Naive thymus-derived CD8-positive, alpha-beta T cell (primary cell): ENCODE results near the gene MAP3K19. TPM values are rescaled to one million over a fixed set of nuclear protein-coding genes. Genes with fewer than 3 reads are reported as not detected.
"Not testable (repeated sequence)": the region's sequence is repeated elsewhere in the genome, so short reads cannot be mapped to it uniquely, and the experiment has no call there.

Experiments used
- ATAC-seq, 2 donors: fragments of 150-1000 bp; cut with Tn5 transposase in 1 of 2; sonication (Bioruptor Pico), chemical (Tn5 transposase) in 1 of 2; 1 replicate in 1 of 2; 2 replicates in 1 of 2; pipeline ENCODE4 v1.10.0; 2021; ENCODE audit warnings: mild to moderate bottlenecking in 2 of 2, moderate library complexity in 2 of 2
- POLR2A ChIA-PET: fragments of 350-600 bp; sonication (Branson Sonifier 250); formaldehyde crosslinking; loops from one replicate; lab custom pipeline; 2021; ENCODE audit warnings: antibody characterized with exemption; lab: Charles Lee
- DNase-seq, 10 donors: peaks; one replicate each; pipeline versions ENCODE4 v3.0.0 to v3.0.0-alpha.2; 2020 to 2022
- H3K27ac Mint-ChIP-seq, 10 donors: one replicate each; pipeline ENCODE4 v1.8.0; 2020 to 2022; ENCODE audit warnings: mild to moderate bottlenecking in 10 of 10, mixed read lengths in 10 of 10, moderate library complexity in 4 of 10, inconsistent platforms in 1 of 10
- H3K27me3 Mint-ChIP-seq, 5 donors: one replicate each; pipeline ENCODE4 v1.8.0; 2021 to 2022; ENCODE audit warnings: mixed read lengths in 5 of 5
- H3K36me3 Mint-ChIP-seq, 3 donors: one replicate each; pipeline ENCODE4 v1.8.0; 2020 to 2022; ENCODE audit warnings: mixed read lengths in 3 of 3, mild to moderate bottlenecking in 2 of 3, inconsistent platforms in 1 of 3
- H3K4me1 Mint-ChIP-seq, 4 donors: one replicate each; pipeline ENCODE4 v1.8.0; 2021 to 2022; ENCODE audit warnings: mixed read lengths in 4 of 4
- H3K4me3 Mint-ChIP-seq, 10 donors: one replicate each; pipeline ENCODE4 v1.8.0; 2020 to 2022; ENCODE audit warnings: mild to moderate bottlenecking in 10 of 10, mixed read lengths in 10 of 10, moderate library complexity in 6 of 10, inconsistent platforms in 1 of 10
- H3K9me3 Mint-ChIP-seq, 9 donors: one replicate each; pipeline ENCODE4 v1.8.0; 2020 to 2022; ENCODE audit warnings: mixed read lengths in 9 of 9, mild to moderate bottlenecking in 3 of 9, inconsistent platforms in 1 of 9, moderate library complexity in 1 of 9
- polyA plus RNA-seq, 3 donors: library from polyadenylated mRNA; unstranded; fragments of 300-500 nt; fragmentation: Illumina TruSeq; gene quantifications; one replicate each; pipeline ENCODE4 v1.2.3, GENCODE V29; 2021
- total RNA-seq, 8 experiments: library from RNA in 2 of 8; stranded (reverse) in 2 of 8; gene quantifications; one replicate each; pipeline ENCODE4 v1.2.3 and lab custom pipeline; 2021 to 2026

Gene MAP3K19
- total RNA-seq (not detected), polyA plus RNA-seq (not detected), total RNA-seq (lab: John Stamatoyannopoulos, UW) (0 to 0.17 (median 0.04) reads per million in 6 experiments)

GRCh38 chr2:135047300-135047699 lies at the start of gene MAP3K19:
TSS of gene MAP3K19 (minus strand) at chr2:135047447. CDS start at chr2:135024647, 22,800 bp downstream.
- no peak within 1 kb of the TSS for H3K27ac Mint-ChIP-seq

GRCh38 chr2:135096665-135097446 lies 49.6 kb upstream of the MAP3K19 start:
- peak overlapping the region in 1 of 10 donors; percentile 33 for H3K27ac Mint-ChIP-seq
- no peaks in the 10 kb centered on the region for H3K27me3 Mint-ChIP-seq
- H3K4me3 Mint-ChIP-seq: no peak overlapping the region
- ATAC-seq: no peak
- H3K9me3 Mint-ChIP-seq: no peaks in the 10 kb centered on the region
- DNase-seq: no peak
- POLR2A ChIA-PET: no interaction called here
- peaks cover 7 to 17% (median 13%) of the 10 kb centered on the region in 4 donors for H3K4me1 Mint-ChIP-seq
- H3K36me3 Mint-ChIP-seq: peaks cover 15 to 75% (median 38%) of the 10 kb centered on the region in 3 donors

More at GRCh38 chr2:135047300-135047699, at the start of gene MAP3K19:
- Mint-ChIP-seq H3K36me3 (no peaks in the 10 kb centered on the region), H3K9me3 (no peaks in the 10 kb centered on the region), H3K4me3 (no peak within 1 kb of the TSS), H3K27me3 (peaks cover 0 to 1% (median 0%) of the 10 kb centered on the region in 5 donors), H3K4me1 (peaks cover 4 to 7% (median 5%) of the 10 kb centered on the region in 4 donors)
- POLR2A ChIA-PET: interaction anchor here (1.3 kb wide), 1 partner anchor 9 kb away, joined by 3 read pairs; no protein-coding TSS in a partner anchor
- DNase-seq (no peak), ATAC-seq (no peak)

- peaks cover 15 to 77% (median 36%) of the 10 kb centered on the region in 3 donors for H3K36me3 Mint-ChIP-seq
- no peaks in the 10 kb centered on the region for H3K9me3 Mint-ChIP-seq
- H3K4me3 Mint-ChIP-seq: no peak overlapping the region
- POLR2A ChIA-PET: no interaction called here
- H3K27ac Mint-ChIP-seq: no peak overlapping the region
- DNase-seq (no peak), ATAC-seq (no peak)
- H3K4me1 Mint-ChIP-seq: peaks cover 7 to 19% (median 13%) of the 10 kb centered on the region in 4 donors
- H3K27me3 Mint-ChIP-seq: no peaks in the 10 kb centered on the region
These were observed 48.3 kb upstream of the MAP3K19 start for GRCh38 chr2:135095591-135095990.

- H3K27ac Mint-ChIP-seq: peak overlapping the region in 1 of 10 donors; percentile 10
- H3K36me3 Mint-ChIP-seq: peaks cover 16 to 76% (median 41%) of the 10 kb centered on the region in 3 donors
- POLR2A ChIA-PET: no interaction called here
- H3K4me3 Mint-ChIP-seq: no peak overlapping the region
- H3K9me3 Mint-ChIP-seq: peaks cover 0 to 2% (median 0%) of the 10 kb centered on the region in 9 donors
- H3K4me1 Mint-ChIP-seq: peaks cover 3 to 17% (median 10%) of the 10 kb centered on the region in 4 donors
- H3K27me3 Mint-ChIP-seq: no peaks in the 10 kb centered on the region
- DNase-seq (no peak), ATAC-seq (no peak)
These were observed 47.3 kb upstream of the MAP3K19 start for GRCh38 chr2:135094508-135094907.

GRCh38 chr2:135093670-135094330 lies 46.6 kb upstream of the MAP3K19 start:
- DNase-seq: no peak
- H3K4me1 Mint-ChIP-seq: peaks cover 1 to 11% (median 6%) of the 10 kb centered on the region in 4 donors
- POLR2A ChIA-PET: no interaction called here
- H3K4me3 Mint-ChIP-seq: no peak overlapping the region
- H3K27ac Mint-ChIP-seq: peak overlapping the region in 2 of 10 donors; percentile 2 to 48
- no peaks in the 10 kb centered on the region for H3K27me3 Mint-ChIP-seq
- ATAC-seq: no peak
- H3K36me3 Mint-ChIP-seq: peaks cover 23 to 76% (median 48%) of the 10 kb centered on the region in 3 donors
- H3K9me3 Mint-ChIP-seq: peaks cover 0 to 5% (median 3%) of the 10 kb centered on the region in 9 donors

GRCh38 chr2:135093193-135093592 lies 45.9 kb upstream of the MAP3K19 start:
- DNase-seq: no peak
- peak overlapping the region in 3 of 10 donors; percentile 2 to 23 (median 19) for H3K27ac Mint-ChIP-seq
- POLR2A ChIA-PET: no interaction called here
- peaks cover 23 to 77% (median 51%) of the 10 kb centered on the region in 3 donors for H3K36me3 Mint-ChIP-seq
- no peak for ATAC-seq
- peaks cover 0 to 12% (median 6%) of the 10 kb centered on the region in 4 donors for H3K4me1 Mint-ChIP-seq
- H3K4me3 Mint-ChIP-seq: no peak overlapping the region
- peaks cover 0 to 5% (median 4%) of the 10 kb centered on the region in 9 donors for H3K9me3 Mint-ChIP-seq
- no peaks in the 10 kb centered on the region for H3K27me3 Mint-ChIP-seq

GRCh38 chr2:135091681-135092080 lies 44.4 kb upstream of the MAP3K19 start:
- Mint-ChIP-seq H3K27ac (peak overlapping the region in 4 of 10 donors; percentile 4 to 66 (median 34)), H3K4me1 (peaks cover 2 to 11% (median 6%) of the 10 kb centered on the region in 4 donors), H3K4me3 (no peak overlapping the region), H3K9me3 (peaks cover 0 to 5% (median 4%) of the 10 kb centered on the region in 9 donors), H3K27me3 (no peaks in the 10 kb centered on the region), H3K36me3 (peaks cover 28 to 70% (median 55%) of the 10 kb centered on the region in 3 donors)
- POLR2A ChIA-PET: no interaction called here
- DNase-seq (no peak), ATAC-seq (no peak)

- Mint-ChIP-seq H3K36me3 (peaks cover 22 to 57% (median 48%) of the 10 kb centered on the region in 3 donors), H3K4me1 (peaks cover 14 to 23% (median 20%) of the 10 kb centered on the region in 4 donors)
- ATAC-seq, H3K4me3 Mint-ChIP-seq, H3K27ac Mint-ChIP-seq, H3K27me3 Mint-ChIP-seq, POLR2A ChIA-PET, DNase-seq, H3K9me3 Mint-ChIP-seq: not testable (repeated sequence)
These were observed 42.4 kb upstream of the MAP3K19 start for GRCh38 chr2:135089597-135089996.

GRCh38 chr2:135086222-135086621 lies 39.0 kb upstream of the MAP3K19 start:
- POLR2A ChIA-PET: interaction anchor here (0.6 kb wide), 1 partner anchor 45 kb away, joined by 3 read pairs; no protein-coding TSS in a partner anchor
- Mint-ChIP-seq H3K4me3 (no peak overlapping the region), H3K27ac (peak overlapping the region in 2 of 10 donors; percentile 2 to 36), H3K27me3 (no peaks in the 10 kb centered on the region), H3K4me1 (peaks cover 12 to 28% (median 22%) of the 10 kb centered on the region in 4 donors), H3K36me3 (peaks cover 17 to 50% (median 50%) of the 10 kb centered on the region in 3 donors), H3K9me3 (peaks cover 0 to 5% (median 4%) of the 10 kb centered on the region in 9 donors)
- DNase-seq (no peak), ATAC-seq (no peak)

- Mint-ChIP-seq H3K36me3 (peaks cover 10 to 61% (median 45%) of the 10 kb centered on the region in 3 donors), H3K4me3 (no peak overlapping the region), H3K27ac (peak overlapping the region in 1 of 10 donors; percentile 3), H3K27me3 (no peaks in the 10 kb centered on the region), H3K9me3 (peaks cover 0 to 9% (median 2%) of the 10 kb centered on the region in 9 donors), H3K4me1 (peaks cover 9 to 37% (median 20%) of the 10 kb centered on the region in 4 donors)
- DNase-seq: no peak
- POLR2A ChIA-PET: no interaction called here
- ATAC-seq: no peak
These were observed 31.2 kb upstream of the MAP3K19 start for GRCh38 chr2:135078417-135078816.

- Mint-ChIP-seq H3K36me3 (peaks cover 21 to 53% (median 44%) of the 10 kb centered on the region in 3 donors), H3K27me3 (no peaks in the 10 kb centered on the region), H3K4me1 (peaks cover 11 to 44% (median 27%) of the 10 kb centered on the region in 4 donors), H3K4me3 (no peak overlapping the region), H3K9me3 (peaks cover 2 to 17% (median 10%) of the 10 kb centered on the region in 9 donors), H3K27ac (no peak overlapping the region)
- DNase-seq (no peak), ATAC-seq (no peak)
- POLR2A ChIA-PET: no interaction called here
These were observed 29.3 kb upstream of the MAP3K19 start for GRCh38 chr2:135076556-135076955.

- H3K4me3 Mint-ChIP-seq: no peak overlapping the region
- H3K27ac Mint-ChIP-seq: peak overlapping the region in 7 of 10 donors; percentile 15 to 82 (median 44)
- H3K9me3 Mint-ChIP-seq: peaks cover 2 to 15% (median 10%) of the 10 kb centered on the region in 9 donors
- H3K4me1 Mint-ChIP-seq: peaks cover 14 to 44% (median 25%) of the 10 kb centered on the region in 4 donors
- ATAC-seq: no peak
- peaks cover 15 to 46% (median 41%) of the 10 kb centered on the region in 3 donors for H3K36me3 Mint-ChIP-seq
- H3K27me3 Mint-ChIP-seq: no peaks in the 10 kb centered on the region
- no peak for DNase-seq
- POLR2A ChIA-PET: no interaction called here
These were observed 27.0 kb upstream of the MAP3K19 start for GRCh38 chr2:135074216-135074615.
